Transverse colon (tissue), 4 donors: ENCODE data around the gene POR. TPM values are rescaled to one million over a fixed set of nuclear protein-coding genes. Genes with fewer than 3 reads are reported as not detected.

Experiments used
- DNase-seq: peaks from one replicate; pipeline ENCODE4 v3.0.0-alpha.2; 2019
- H3K27ac ChIP-seq, 4 donors: fragments of 200-600 bp; sonication (generic); 2 replicates each; pipeline ENCODE4 v1.5.1; 2016 to 2018; ENCODE audit warnings: inconsistent platforms in 4 of 4
- H3K27me3 ChIP-seq: fragments of 200-600 bp; sonication (generic); 2 replicates; pipeline ENCODE4 v1.5.1; 2017; ENCODE audit warnings: inconsistent platforms
- H3K36me3 ChIP-seq, 4 donors: fragments of 200-600 bp; sonication (generic); 2 replicates each; pipeline ENCODE4 v1.5.1; 2017 to 2019; ENCODE audit warnings: inconsistent platforms in 4 of 4
- H3K4me1 ChIP-seq, 4 donors: fragments of 200-600 bp; sonication (generic); 2 replicates each; pipeline ENCODE4 v1.5.1; 2017 to 2020; ENCODE audit warnings: inconsistent platforms in 4 of 4
- H3K4me3 ChIP-seq, 4 donors: fragments of 200-600 bp; sonication (generic); 1 replicate in 1 of 4; 2 replicates in 3 of 4; pipeline versions ENCODE4 v1.5.1 to v1.6.1; 2017 to 2019; ENCODE audit warnings: inconsistent platforms in 4 of 4
- H3K9me3 ChIP-seq, 2 donors: fragments of 200-600 bp; sonication (generic); 2 replicates each; pipeline ENCODE4 v1.5.1; 2017 to 2019; ENCODE audit warnings: inconsistent platforms in 2 of 2
- CTCF ChIP-seq, 5 experiments: fragments of 200-600 bp in 3 of 5; fragments of 450-650 bp in 2 of 5; sonication (generic) in 3 of 5; IDR thresholded peaks; 1 replicate in 2 of 5; 2 replicates in 3 of 5; pipeline ENCODE4 v1.5.1; 2016 to 2017; ENCODE audit warnings: antibody characterized with exemption in 5 of 5, inconsistent platforms in 3 of 5, mild to moderate bottlenecking in 2 of 5, moderate library complexity in 1 of 5
- EP300 ChIP-seq: sonication (generic); formaldehyde crosslinking; IDR thresholded peaks from one replicate; pipeline ENCODE4 v1.6.1; 2017; ENCODE audit warnings: antibody characterized with exemption, low read depth
- POLR2A ChIP-seq: fragments of 450-650 bp; IDR thresholded peaks from one replicate; pipeline ENCODE4 v1.6.1; 2016; ENCODE audit warnings: antibody characterized with exemption, mild to moderate bottlenecking, moderate library complexity
- POLR2AphosphoS5 ChIP-seq, 3 donors: sonication (generic); formaldehyde crosslinking; IDR thresholded peaks; one replicate each; pipeline ENCODE4 v1.6.1; 2016; ENCODE audit warnings: antibody characterized with exemption in 3 of 3
- WGBS, 2 donors: methylation state at CpG; one replicate each; pipeline ENCODE4 v1.1.5; 2018; ENCODE audit warnings: low coverage in 1 of 2; 5-methylcytosine and 5-hydroxymethylcytosine counted together
- in situ Hi-C, 4 donors: fragments of 200-750 bp; cut with MboI; loops; one replicate each; pipeline versions ENCODE4 v1.15.0 to v1.15.1; 2017; ENCODE audit warnings: low sequenced_read_pairs in 3 of 4, low pct_ligation_motif_present in 1 of 4, low pct_unique_long_range_greater_than_20kb in 1 of 4
- intact Hi-C: fragments of 100-400 bp; cut with DNase I; formaldehyde crosslinking; loops from one replicate; pipeline ENCODE4 v1.15.1; 2023; ENCODE audit warnings: low total_unique reads
- total RNA-seq, 4 donors: library from RNA; depleted of rRNA; stranded (reverse); fragments of >200 nt; gene quantifications; one replicate each; pipeline ENCODE4 v1.1.0, GENCODE V29; 2016

The POR gene
- total RNA-seq, 4 donors from 2014 or later: 95.9 to 200 (median 149) TPM

DNA sequence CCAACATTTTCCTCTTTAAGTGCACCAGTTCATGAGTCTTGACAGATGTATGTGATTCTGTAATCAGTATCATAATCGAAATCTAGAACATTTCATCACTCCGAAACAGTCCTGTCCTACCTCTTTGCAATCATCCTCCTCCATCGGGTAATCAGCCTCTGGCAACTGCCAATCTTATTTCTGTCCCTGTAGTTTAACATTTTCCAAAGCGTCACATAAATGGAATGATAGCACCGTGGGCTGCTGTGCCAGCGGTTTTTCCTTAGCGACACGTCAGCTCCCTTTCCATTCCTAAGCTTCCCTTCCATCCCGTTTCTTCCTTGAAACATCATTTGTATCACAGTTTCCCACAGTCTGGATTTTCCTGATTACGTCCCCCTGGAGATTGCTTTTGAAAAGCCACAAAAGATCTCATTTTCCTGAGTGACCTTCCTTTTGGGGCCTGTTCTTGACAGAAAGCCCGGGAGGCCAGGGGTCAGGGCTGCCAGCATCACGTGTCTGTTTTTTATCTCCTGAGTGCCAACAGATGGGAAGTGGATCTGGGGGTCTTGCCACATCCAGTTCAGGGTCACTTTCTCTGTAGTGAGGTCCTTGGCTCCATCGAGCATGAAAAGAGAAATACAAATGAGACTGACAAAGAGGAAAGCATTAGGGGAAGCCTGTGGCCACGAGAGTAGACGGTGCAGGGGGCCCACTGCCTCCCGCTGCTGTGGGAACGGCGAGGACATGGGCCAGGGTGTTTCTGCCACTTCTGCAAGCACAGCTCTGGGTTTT is 47.8 kb downstream of the POR start:
- Histone ChIP-seq H3K9me3 (no peaks in the 10 kb centered on the region), H3K4me3 (no peak overlapping the region), H3K27me3 (no peaks in the 10 kb centered on the region), H3K27ac (peak overlapping the region; percentile 10 to 52 (median 49)), H3K36me3 (no peaks in the 10 kb centered on the region), H3K4me1 (peaks cover 20 to 39% (median 25%) of the 10 kb centered on the region in 4 donors)
- intact Hi-C loops: loop anchor here (10.0 kb wide), 1 partner anchor 48 kb away; the partner anchor contains the start of gene POR
- in situ Hi-C loops: no loop called here
- TF ChIP-seq POLR2A: no peak
- no peak for TF ChIP-seq CTCF (IDR thresholded peaks at IDR 0.05)
- TF ChIP-seq POLR2AphosphoS5 (IDR thresholded peaks at IDR 0.05): no peak
- TF ChIP-seq EP300: no peak
- DNase-seq: no peak
- WGBS, 2 donors: 65 to 73% methylated on average over 13 to 18 of the region's 18 CpGs

DNA sequence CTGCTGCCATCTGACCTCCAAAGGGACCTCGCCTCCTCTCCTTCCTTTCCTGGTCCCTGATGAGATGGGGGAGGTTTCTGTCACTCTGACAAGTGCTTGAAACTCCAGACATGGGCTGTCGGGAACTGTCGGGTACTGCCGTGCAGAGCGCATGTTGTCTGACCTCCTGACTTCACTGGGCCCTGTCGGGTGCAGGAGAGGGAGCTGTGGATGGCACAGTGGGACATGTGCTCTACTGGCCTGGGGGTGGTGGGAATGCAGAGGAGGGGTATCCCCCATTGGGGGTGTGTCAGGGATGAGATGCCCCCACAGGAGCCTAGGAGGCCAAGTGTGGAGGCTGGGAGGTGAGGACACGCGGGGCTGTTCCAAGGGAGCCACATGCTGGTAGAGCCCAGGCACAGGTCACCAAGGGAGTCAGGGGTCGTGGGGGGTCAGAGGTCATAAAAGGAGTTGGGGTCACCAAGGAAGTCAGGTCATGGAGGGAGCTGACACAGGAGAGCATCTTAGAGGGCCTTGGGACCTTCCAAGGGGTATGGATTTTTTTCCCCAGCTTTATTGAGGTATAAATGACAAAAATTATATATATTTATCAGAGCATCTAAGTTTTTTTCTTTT is 48.5 kb downstream of the POR start:
- Histone ChIP-seq H3K9me3 (no peaks in the 10 kb centered on the region), H3K27ac (peak overlapping the region; percentile 10 to 52 (median 46)), H3K36me3 (no peaks in the 10 kb centered on the region), H3K27me3 (no peaks in the 10 kb centered on the region), H3K4me3 (no peak overlapping the region), H3K4me1 (peaks cover 19 to 39% (median 26%) of the 10 kb centered on the region in 4 donors)
- 89 to 96% methylated on average over 3 to 9 of the region's 9 CpGs for WGBS, 2 donors
- no peak for TF ChIP-seq CTCF (IDR thresholded peaks at IDR 0.05)
- TF ChIP-seq POLR2AphosphoS5 (IDR thresholded peaks at IDR 0.05): no peak
- TF ChIP-seq POLR2A: no peak
- no peak for TF ChIP-seq EP300
- no peak for DNase-seq
- in situ Hi-C loops: no loop called here
- intact Hi-C loops: loop anchor here (10.0 kb wide), 1 partner anchor 49 kb away; the partner anchor contains the start of gene POR

DNA sequence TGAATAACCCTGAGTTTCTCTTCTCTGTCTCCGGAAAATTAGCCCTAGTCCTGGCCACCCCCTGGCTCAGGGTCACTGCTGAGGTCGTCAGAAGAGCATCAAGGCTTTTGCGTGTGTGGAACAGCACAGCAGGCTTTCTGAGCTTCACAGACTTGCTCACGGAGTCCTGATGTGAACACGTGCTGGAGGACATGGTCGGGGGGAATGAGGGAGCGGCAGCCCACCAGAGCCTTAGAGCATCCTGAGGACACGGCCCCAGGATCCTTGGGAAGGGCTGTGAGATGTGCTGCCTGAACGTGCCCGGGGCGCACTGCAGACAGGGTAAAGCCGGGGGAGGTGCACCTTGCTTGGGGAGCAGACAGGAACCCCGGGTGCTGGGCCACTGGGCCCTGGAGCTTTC is 50.7 kb downstream of the POR start:
- H3K36me3 ChIP-seq: no peaks in the 10 kb centered on the region
- DNase-seq: no peak
- peaks cover 15 to 44% (median 33%) of the 10 kb centered on the region in 4 donors for H3K4me1 ChIP-seq
- intact Hi-C loops: loop anchor here (10.0 kb wide), 1 partner anchor 51 kb away; the partner anchor contains the start of gene POR
- no peak for TF ChIP-seq EP300
- TF ChIP-seq CTCF (IDR thresholded peaks at IDR 0.05): no peak
- no peak for TF ChIP-seq POLR2A
- no peak for TF ChIP-seq POLR2AphosphoS5 (IDR thresholded peaks at IDR 0.05)
- in situ Hi-C loops: no loop called here
- H3K27me3 ChIP-seq: no peaks in the 10 kb centered on the region
- no peak overlapping the region for H3K4me3 ChIP-seq
- 87% methylated on average over 13 of the region's 13 CpGs; no CpG with 5 or more reads in 1 of the 2 donors for WGBS, 2 donors
- peak overlapping the region; percentile 79 to 85 (median 82) for H3K27ac ChIP-seq
- H3K9me3 ChIP-seq: no peaks in the 10 kb centered on the region

GRCh38 chr7:75966190-75966961 is 51.4 kb downstream of the POR start:
- no peak for DNase-seq
- no peaks in the 10 kb centered on the region for H3K9me3 ChIP-seq
- no peaks in the 10 kb centered on the region for H3K27me3 ChIP-seq
- TF ChIP-seq CTCF (IDR thresholded peaks at IDR 0.05) (no peak), POLR2A (no peak), POLR2AphosphoS5 (IDR thresholded peaks at IDR 0.05) (peak; percentile 46 to 68 (median 66)), EP300 (peak; percentile 93)
- in situ Hi-C loops (no loop called here), intact Hi-C loops (loop anchor here (10.0 kb wide), 1 partner anchor 52 kb away; the partner anchor contains the start of gene POR)
- peak overlapping the region in 1 of 4 donors; percentile 14 for H3K4me3 ChIP-seq
- 68% methylated on average over 26 of the region's 26 CpGs; no CpG with 5 or more reads in 1 of the 2 donors for WGBS, 2 donors
- H3K4me1 ChIP-seq: peaks cover 15 to 46% (median 33%) of the 10 kb centered on the region in 4 donors
- peak overlapping the region; percentile 79 to 85 (median 82) for H3K27ac ChIP-seq
- no peaks in the 10 kb centered on the region for H3K36me3 ChIP-seq
